Measurements from ENCODE around the gene DIP2A.

The DIP2A gene

DNA sequence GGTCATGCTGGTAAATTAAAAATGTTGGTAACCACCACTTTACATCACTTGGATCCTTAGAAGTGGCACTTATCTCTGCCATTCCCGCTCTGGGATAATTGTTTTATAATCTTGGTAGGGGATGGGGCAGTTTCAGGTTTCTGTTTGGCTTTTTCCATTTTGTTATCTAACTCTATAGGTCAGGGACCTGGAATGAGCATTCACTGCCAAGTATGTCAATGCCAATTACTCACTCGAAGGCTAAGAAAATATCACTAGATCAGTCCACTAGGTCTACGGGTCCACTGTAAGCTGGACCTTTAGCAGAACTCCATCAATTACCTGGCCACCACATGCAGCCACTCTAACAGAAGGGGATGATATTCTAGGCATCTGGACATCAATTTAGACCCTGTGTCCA is 4.5 kb upstream of the DIP2A start:
- Histone ChIP-seq H3K4me2 (ENCODE audit: low read length) (no peak overlapping the region), H3K79me2 (ENCODE audit: low read length) (peaks cover 30% of the 10 kb centered on the region)

DNA sequence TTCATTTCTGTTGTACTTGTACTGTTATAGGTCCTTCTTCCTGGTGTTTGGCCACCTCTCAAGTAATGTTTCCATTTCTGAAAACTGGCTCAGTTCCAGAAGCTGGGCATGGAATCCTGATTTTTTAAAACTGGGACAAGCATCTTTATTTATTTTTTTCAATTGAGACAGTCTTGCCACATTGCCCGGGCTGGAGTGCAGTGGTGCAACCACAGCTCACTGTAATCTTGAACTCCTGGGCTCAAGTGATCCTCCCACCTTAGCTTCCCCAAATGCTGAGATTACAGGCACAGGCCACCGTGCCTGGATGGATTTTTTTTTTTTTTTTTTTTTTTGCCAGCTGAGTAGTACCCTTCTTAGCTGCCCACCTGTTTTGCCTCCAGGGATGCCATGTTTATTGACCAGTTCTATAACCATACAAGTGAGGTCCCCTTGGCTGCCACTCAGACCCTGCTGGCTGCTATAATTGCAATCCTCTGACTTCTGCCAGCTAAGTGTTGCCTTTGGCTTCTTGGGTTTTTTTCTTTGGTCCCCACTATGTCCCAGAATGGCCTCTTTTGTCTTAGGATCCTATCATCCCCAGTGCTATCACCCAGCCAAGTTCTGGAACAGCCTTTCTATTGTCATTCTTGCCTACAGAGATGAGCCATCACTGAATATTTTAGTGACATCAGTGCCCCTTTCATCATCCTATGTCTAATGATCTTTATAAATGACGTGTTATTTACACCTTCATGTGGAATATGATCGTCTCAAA is 3.9 kb upstream of the DIP2A start:
- Histone ChIP-seq H2AFZ (ENCODE audit: low read depth, low read length) (no peak overlapping the region), H3K4me1 (ENCODE audit: low read length) (peaks cover 12% of the 10 kb centered on the region), H3K36me3 (replicated peaks; ENCODE audit: low read depth, low read length) (peaks cover 18% of the 10 kb centered on the region), H3K27me3 (ENCODE audit: low read depth, low read length) (no peaks in the 10 kb centered on the region), H4K20me1 (ENCODE audit: insufficient read depth, low read length) (no peaks in the 10 kb centered on the region), H3K79me2 (ENCODE audit: low read length) (peaks cover 34% of the 10 kb centered on the region), H3K9ac (ENCODE audit: low read length) (no peak overlapping the region), H3K9me3 (ENCODE audit: insufficient read depth, low read length) (no peaks in the 10 kb centered on the region), H3K4me2 (ENCODE audit: low read length) (no peak overlapping the region), H3K4me3 (ENCODE audit: low read length) (no peak overlapping the region), H3K27ac (ENCODE audit: low read length) (no peak overlapping the region)
- TF ChIP-seq EZH2phosphoT487 (IDR thresholded peaks at IDR 0.05; ENCODE audit: low read depth), result no peak
- TF ChIP-seq, protein P1, sequence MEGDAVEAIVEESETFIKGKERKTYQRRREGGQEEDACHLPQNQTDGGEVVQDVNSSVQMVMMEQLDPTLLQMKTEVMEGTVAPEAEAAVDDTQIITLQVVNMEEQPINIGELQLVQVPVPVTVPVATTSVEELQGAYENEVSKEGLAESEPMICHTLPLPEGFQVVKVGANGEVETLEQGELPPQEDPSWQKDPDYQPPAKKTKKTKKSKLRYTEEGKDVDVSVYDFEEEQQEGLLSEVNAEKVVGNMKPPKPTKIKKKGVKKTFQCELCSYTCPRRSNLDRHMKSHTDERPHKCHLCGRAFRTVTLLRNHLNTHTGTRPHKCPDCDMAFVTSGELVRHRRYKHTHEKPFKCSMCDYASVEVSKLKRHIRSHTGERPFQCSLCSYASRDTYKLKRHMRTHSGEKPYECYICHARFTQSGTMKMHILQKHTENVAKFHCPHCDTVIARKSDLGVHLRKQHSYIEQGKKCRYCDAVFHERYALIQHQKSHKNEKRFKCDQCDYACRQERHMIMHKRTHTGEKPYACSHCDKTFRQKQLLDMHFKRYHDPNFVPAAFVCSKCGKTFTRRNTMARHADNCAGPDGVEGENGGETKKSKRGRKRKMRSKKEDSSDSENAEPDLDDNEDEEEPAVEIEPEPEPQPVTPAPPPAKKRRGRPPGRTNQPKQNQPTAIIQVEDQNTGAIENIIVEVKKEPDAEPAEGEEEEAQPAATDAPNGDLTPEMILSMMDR (IDR thresholded peaks at IDR 0.05; ENCODE audit: low read depth, low read length), result no peak

More for the DNA sequence above, 4.5 kb upstream of the DIP2A start:
- Histone ChIP-seq H3K9ac (ENCODE audit: low read length) (no peak overlapping the region), H4K20me1 (ENCODE audit: insufficient read depth, low read length) (no peaks in the 10 kb centered on the region), H3K27me3 (ENCODE audit: low read depth, low read length) (no peaks in the 10 kb centered on the region), H3K36me3 (replicated peaks; ENCODE audit: low read depth, low read length) (peaks cover 18% of the 10 kb centered on the region), H3K9me3 (ENCODE audit: insufficient read depth, low read length) (no peaks in the 10 kb centered on the region), H3K4me3 (ENCODE audit: low read length) (no peak overlapping the region), H3K27ac (ENCODE audit: low read length) (no peak overlapping the region), H3K4me1 (ENCODE audit: low read length) (peaks cover 10% of the 10 kb centered on the region), H2AFZ (ENCODE audit: low read depth, low read length) (no peak overlapping the region)
- TF ChIP-seq EZH2phosphoT487 (IDR thresholded peaks at IDR 0.05; ENCODE audit: low read depth), result no peak
- TF ChIP-seq, protein P1 (IDR thresholded peaks at IDR 0.05; ENCODE audit: low read depth, low read length), result no peak

DNA sequence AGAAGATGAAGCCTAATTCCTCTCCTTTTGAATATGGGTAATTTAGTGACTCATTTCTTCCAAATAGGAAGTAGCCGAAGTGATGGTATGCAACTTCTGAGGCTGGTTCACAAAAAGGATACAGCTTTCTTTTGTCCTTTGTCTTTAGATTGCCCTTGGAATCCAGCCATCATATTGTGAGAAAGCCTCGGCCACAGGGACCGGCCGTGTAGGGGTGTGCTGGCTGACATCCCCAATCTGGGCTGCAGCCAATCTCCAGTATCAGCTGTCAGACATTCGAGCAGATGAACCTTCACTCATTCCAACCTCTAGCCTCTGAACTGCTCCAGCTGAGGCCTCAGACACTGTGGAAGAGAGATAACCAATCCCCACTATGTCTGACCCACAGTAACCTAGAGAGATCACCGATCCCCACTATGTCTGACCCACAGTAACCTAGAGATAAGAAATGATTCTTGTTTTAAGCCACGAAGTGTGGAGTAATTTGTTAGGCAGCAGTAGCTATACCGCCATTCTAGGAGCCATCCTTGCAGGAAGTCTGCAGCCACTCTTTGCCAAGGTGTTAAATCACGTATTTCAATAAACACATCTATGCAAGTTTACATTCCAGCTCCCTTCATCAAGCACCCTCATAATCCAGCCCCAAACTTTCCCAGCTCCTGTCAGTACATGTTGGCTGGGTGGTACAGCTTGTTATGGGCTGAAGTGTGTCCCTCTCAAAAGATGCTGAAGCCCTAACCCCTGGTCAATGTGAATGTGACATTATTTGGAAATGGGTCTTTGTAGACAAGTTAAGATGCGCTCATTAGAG is 2.9 kb upstream of the DIP2A start:
- Histone ChIP-seq H4K20me1 (ENCODE audit: insufficient read depth, low read length) (no peaks in the 10 kb centered on the region), H3K36me3 (replicated peaks; ENCODE audit: low read depth, low read length) (peaks cover 18% of the 10 kb centered on the region), H3K4me3 (ENCODE audit: low read length) (no peak overlapping the region), H3K27me3 (ENCODE audit: low read depth, low read length) (no peaks in the 10 kb centered on the region), H3K79me2 (ENCODE audit: low read length) (peaks cover 41% of the 10 kb centered on the region), H3K4me2 (ENCODE audit: low read length) (no peak overlapping the region), H2AFZ (ENCODE audit: low read depth, low read length) (no peak overlapping the region), H3K9ac (ENCODE audit: low read length) (no peak overlapping the region), H3K9me3 (ENCODE audit: insufficient read depth, low read length) (no peaks in the 10 kb centered on the region), H3K27ac (ENCODE audit: low read length) (no peak overlapping the region), H3K4me1 (ENCODE audit: low read length) (peaks cover 15% of the 10 kb centered on the region)
- TF ChIP-seq, protein P1 (IDR thresholded peaks at IDR 0.05; ENCODE audit: low read depth, low read length), result no peak
- no peak for TF ChIP-seq EZH2phosphoT487 (IDR thresholded peaks at IDR 0.05; ENCODE audit: low read depth)

DNA sequence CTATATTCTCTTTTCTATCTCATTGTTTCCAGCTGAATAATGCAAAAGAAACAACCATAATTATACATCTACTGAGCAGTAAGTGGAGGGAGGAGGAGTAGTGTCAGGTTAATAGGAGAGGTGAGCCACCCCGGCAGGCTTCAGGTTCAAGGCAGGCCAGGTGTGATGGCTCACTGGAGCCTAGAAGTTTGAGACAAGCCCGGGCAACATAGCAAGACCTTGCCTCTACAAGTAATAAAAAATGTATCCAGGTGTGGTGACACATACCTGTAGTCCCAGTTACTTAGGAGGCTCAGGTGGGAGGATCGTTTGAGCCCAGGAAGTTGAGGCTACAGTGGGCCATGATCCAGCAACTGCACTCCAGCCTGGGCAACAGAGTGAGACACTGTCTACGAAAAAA is 1.9 kb upstream of the DIP2A start:
- Histone ChIP-seq H4K20me1 (ENCODE audit: insufficient read depth, low read length) (no peaks in the 10 kb centered on the region), H3K9me3 (ENCODE audit: insufficient read depth, low read length) (no peaks in the 10 kb centered on the region), H3K4me1 (ENCODE audit: low read length) (peaks cover 15% of the 10 kb centered on the region), H3K27me3 (ENCODE audit: low read depth, low read length) (no peaks in the 10 kb centered on the region), H3K27ac (ENCODE audit: low read length) (no peak overlapping the region), H3K36me3 (replicated peaks; ENCODE audit: low read depth, low read length) (peaks cover 18% of the 10 kb centered on the region), H3K9ac (ENCODE audit: low read length) (no peak overlapping the region), H3K79me2 (ENCODE audit: low read length) (peaks cover 44% of the 10 kb centered on the region), H3K4me2 (ENCODE audit: low read length) (no peak overlapping the region), H2AFZ (ENCODE audit: low read depth, low read length) (no peak overlapping the region), H3K4me3 (ENCODE audit: low read length) (no peak overlapping the region)
- no peak for TF ChIP-seq EZH2phosphoT487 (IDR thresholded peaks at IDR 0.05; ENCODE audit: low read depth)
- TF ChIP-seq, protein P1 (IDR thresholded peaks at IDR 0.05; ENCODE audit: low read depth, low read length), result no peak

Measured in OCI-LY3 (cell line).